ENCODE results near the gene CPE. TPM values are rescaled to one million over a fixed set of nuclear protein-coding genes. Genes with fewer than 3 reads are reported as not detected.

The CPE gene
- total and polyA plus RNA-seq, 12 donors: 16.9 to 57.6 (median 26.6) TPM

- Histone ChIP-seq H3K4me1 (peaks cover 0 to 12% (median 3%) of the 10 kb centered on the region in 9 donors), H3K4me3 (no peak overlapping the region), H3K27ac (no peak overlapping the region), H3K9me3 (no peaks in the 10 kb centered on the region), H3K36me3 (no peaks in the 10 kb centered on the region), H3K27me3 (peaks cover 0 to 62% (median 23%) of the 10 kb centered on the region in 7 donors)
- no peak for TF ChIP-seq CTCF (IDR thresholded peaks at IDR 0.05)
- intact Hi-C loops (cut with DNase I): loop anchor here in 2 of 10 donors (5.0 kb wide), 2 partner anchors 35 to 80 kb away; no protein-coding TSS in a partner anchor
- DNase-seq: no peak
- 72 to 76% methylated on average over 3 of the region's 3 CpGs for WGBS, 2 donors
- ATAC-seq: no peak
Observed at GRCh38 chr4:165381821-165382373, 3.1 kb downstream of the CPE start.

DNA sequence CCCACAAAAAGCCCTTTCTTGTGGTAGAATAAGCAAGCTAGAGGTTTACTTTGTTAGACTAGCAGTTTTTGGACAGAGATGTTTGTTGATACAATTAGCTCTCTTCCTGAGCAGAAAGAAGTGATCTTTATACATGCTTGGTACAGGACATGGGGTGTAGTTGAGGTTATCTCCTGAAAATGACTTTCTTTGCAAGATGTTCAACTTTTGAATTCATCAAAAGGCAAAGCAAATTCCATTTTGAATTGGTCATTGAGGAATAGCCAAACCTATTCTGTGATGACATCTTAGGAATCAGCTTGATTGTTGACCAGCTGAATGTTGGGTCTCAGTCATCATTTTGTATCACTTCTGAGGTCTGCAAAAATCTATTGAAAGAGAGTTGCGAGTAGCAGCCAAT lies 3.8 kb downstream of the CPE start:
- intact Hi-C loops (cut with DNase I): loop anchor here in 2 of 10 donors (5.0 kb wide), 2 partner anchors 35 to 80 kb away; no protein-coding TSS in a partner anchor
- ATAC-seq: no peak
- no peak for DNase-seq
- Histone ChIP-seq H3K27ac (no peak overlapping the region), H3K9me3 (no peaks in the 10 kb centered on the region), H3K4me1 (peaks cover 0 to 12% (median 3%) of the 10 kb centered on the region in 9 donors), H3K36me3 (no peaks in the 10 kb centered on the region), H3K4me3 (no peak overlapping the region), H3K27me3 (peaks cover 0 to 56% (median 16%) of the 10 kb centered on the region in 7 donors)
- no peak for TF ChIP-seq CTCF (IDR thresholded peaks at IDR 0.05)
- 92 to 93% methylated on average over 1 of the region's 1 CpG for WGBS, 2 donors

GRCh38 chr4:165383591-165384073 lies 4.8 kb downstream of the CPE start:
- Histone ChIP-seq H3K4me1 (peaks cover 0 to 12% (median 3%) of the 10 kb centered on the region in 9 donors), H3K4me3 (no peak overlapping the region), H3K27ac (peak overlapping the region in 1 of 10 donors; percentile 19), H3K27me3 (peaks cover 0 to 51% (median 14%) of the 10 kb centered on the region in 7 donors), H3K36me3 (no peaks in the 10 kb centered on the region), H3K9me3 (no peaks in the 10 kb centered on the region)
- 61 to 62% methylated on average over 4 of the region's 4 CpGs for WGBS, 2 donors
- TF ChIP-seq CTCF (IDR thresholded peaks at IDR 0.05): no peak
- ATAC-seq (no peak), DNase-seq (no peak)
- intact Hi-C loops (cut with DNase I): loop anchor here in 2 of 10 donors (5.0 kb wide), 2 partner anchors 34 to 79 kb away; no protein-coding TSS in a partner anchor

GRCh38 chr4:165384186-165384585 lies 5.4 kb downstream of the CPE start:
- DNase-seq: no peak
- ATAC-seq: no peak
- intact Hi-C loops (cut with DNase I): loop anchor here in 2 of 10 donors (5.0 kb wide), 2 partner anchors 33 to 78 kb away; no protein-coding TSS in a partner anchor
- 82 to 86% methylated on average over 3 of the region's 3 CpGs for WGBS, 2 donors
- H3K27me3 ChIP-seq: peaks cover 0 to 46% (median 11%) of the 10 kb centered on the region in 7 donors
- peak overlapping the region in 1 of 10 donors; percentile 19 for H3K27ac ChIP-seq
- H3K9me3 ChIP-seq: no peaks in the 10 kb centered on the region
- H3K4me3 ChIP-seq: no peak overlapping the region
- H3K36me3 ChIP-seq: no peaks in the 10 kb centered on the region
- peaks cover 0 to 12% (median 3%) of the 10 kb centered on the region in 9 donors for H3K4me1 ChIP-seq
- TF ChIP-seq CTCF (IDR thresholded peaks at IDR 0.05): no peak

All from heart right ventricle (tissue), 16 donors.